Astrocyte (in vitro differentiated cells and primary cell): ENCODE measurements around the gene TEC. TPM values are rescaled to one million over a fixed set of nuclear protein-coding genes. Genes with fewer than 3 reads are reported as not detected.

Experiments used
- DNase-seq: peaks from one replicate; pipeline ENCODE4 v3.0.0-alpha.2; 2010; ENCODE audit warnings: low read depth
- FAIRE-seq: peaks from 2 replicates; lab custom pipeline; 2011; peaks lifted over from hg19 to GRCh38; lab: Jason Lieb, UNC
- H2AFZ ChIP-seq: 2 replicates; pipeline ENCODE4 v1.6.0; 2012; ENCODE audit warnings: low read depth, low read length, inconsistent platforms
- H3K27ac ChIP-seq: 2 replicates; pipeline ENCODE4 v1.5.1; 2011; ENCODE audit warnings: low read depth, low read length, inconsistent platforms
- H3K27me3 ChIP-seq: 2 replicates; pipeline ENCODE4 v1.6.0; 2011; ENCODE audit warnings: low read length, inconsistent platforms; ENCODE audit not compliant: insufficient read depth
- H3K36me3 ChIP-seq: 2 replicates; pipeline ENCODE4 v1.5.1; 2011; ENCODE audit warnings: low read length, inconsistent platforms; ENCODE audit not compliant: insufficient read depth
- H3K4me1 ChIP-seq: 2 replicates; pipeline ENCODE4 v1.5.1; 2011; ENCODE audit warnings: low read length, inconsistent platforms; ENCODE audit not compliant: insufficient read depth
- H3K4me2 ChIP-seq: 2 replicates; pipeline ENCODE4 v1.6.0; 2012; ENCODE audit warnings: low read length, inconsistent platforms
- H3K4me3 ChIP-seq: 2 replicates; pipeline ENCODE4 v1.5.1; 2011; ENCODE audit warnings: low read depth, mild to moderate bottlenecking, low read length, inconsistent platforms; ENCODE audit not compliant: insufficient read depth
- H3K79me2 ChIP-seq: 2 replicates; pipeline ENCODE4 v1.6.0; 2012; ENCODE audit warnings: mild to moderate bottlenecking, low read length, inconsistent platforms; ENCODE audit not compliant: insufficient read depth
- H3K9ac ChIP-seq: 2 replicates; pipeline ENCODE4 v1.6.0; 2012; ENCODE audit warnings: mild to moderate bottlenecking, low read length, inconsistent platforms
- H3K9me3 ChIP-seq: 2 replicates; pipeline ENCODE4 v1.5.1; 2012; ENCODE audit warnings: low read depth, mild to moderate bottlenecking, low read length, inconsistent platforms; ENCODE audit not compliant: insufficient read depth
- H4K20me1 ChIP-seq: 2 replicates; pipeline ENCODE4 v1.6.0; 2012; ENCODE audit warnings: low read length, inconsistent platforms; ENCODE audit not compliant: insufficient read depth
- H3K27ac Mint-ChIP-seq: one replicate; pipeline ENCODE4 v1.8.0; 2021; ENCODE audit warnings: mild to moderate bottlenecking, mixed read lengths; ENCODE audit not compliant: unreplicated experiment
- H3K27me3 Mint-ChIP-seq: one replicate; pipeline ENCODE4 v1.8.0; 2021; ENCODE audit warnings: low read depth, mixed read lengths; ENCODE audit not compliant: unreplicated experiment
- H3K36me3 Mint-ChIP-seq: one replicate; pipeline ENCODE4 v1.8.0; 2021; ENCODE audit warnings: low read depth, mixed read lengths; ENCODE audit not compliant: unreplicated experiment
- H3K4me1 Mint-ChIP-seq: one replicate; pipeline ENCODE4 v1.8.0; 2021; ENCODE audit warnings: low read depth, mixed read lengths; ENCODE audit not compliant: unreplicated experiment
- H3K4me3 Mint-ChIP-seq: one replicate; pipeline ENCODE4 v1.8.0; 2021; ENCODE audit warnings: mild to moderate bottlenecking, moderate library complexity, mixed read lengths; ENCODE audit not compliant: unreplicated experiment
- H3K9me3 Mint-ChIP-seq: one replicate; pipeline ENCODE4 v1.8.0; 2021; ENCODE audit warnings: mild to moderate bottlenecking, mixed read lengths; ENCODE audit not compliant: unreplicated experiment
- CTCF ChIP-seq: IDR thresholded peaks from 2 replicates; pipeline ENCODE4 v1.5.1; 2011; ENCODE audit warnings: low read depth, mild to moderate bottlenecking, inconsistent platforms, low read length, moderate library complexity; ENCODE audit not compliant: insufficient read depth
- EZH2 ChIP-seq: IDR thresholded peaks from 2 replicates; pipeline ENCODE4 v1.6.1; 2012; ENCODE audit warnings: mild to moderate bottlenecking, low read length, inconsistent platforms; ENCODE audit not compliant: insufficient read depth
- total RNA-seq: library from RNA; stranded (reverse); gene quantifications from 2 replicates; pipeline ENCODE4 v1.2.1, GENCODE V29; 2021

Gene TEC
- total RNA-seq, 1 donor from 2014 or later, result 0.61 TPM

GRCh38 chr4:48190839-48191238, 78.8 kb downstream of the TEC start:
- H3K9me3 Mint-ChIP-seq, result no peaks in the 10 kb centered on the region
- Histone ChIP-seq H3K27ac (no peak overlapping the region), H2AFZ (no peak overlapping the region), H3K4me3 (no peak overlapping the region), H3K9me3 (no peaks in the 10 kb centered on the region), H3K4me1 (peaks cover 3% of the 10 kb centered on the region), H3K27me3 (peaks cover 2% of the 10 kb centered on the region), H3K36me3 (no peaks in the 10 kb centered on the region), H3K4me2 (no peak overlapping the region), H3K9ac (no peak overlapping the region), H4K20me1 (no peaks in the 10 kb centered on the region), H3K79me2 (no peaks in the 10 kb centered on the region)
- no peak overlapping the region for H3K27ac Mint-ChIP-seq
- no peak for TF ChIP-seq CTCF
- no peak for TF ChIP-seq EZH2
- H3K4me1 Mint-ChIP-seq, result no peaks in the 10 kb centered on the region
- H3K4me3 Mint-ChIP-seq, result no peak overlapping the region
- DNase-seq (no peak), FAIRE-seq (no peak)
- H3K36me3 Mint-ChIP-seq, result no peaks in the 10 kb centered on the region
- H3K27me3 Mint-ChIP-seq, result no peaks in the 10 kb centered on the region

- Mint-ChIP-seq H3K4me3 (no peak overlapping the region), H3K36me3 (no peaks in the 10 kb centered on the region), H3K27ac (no peak overlapping the region), H3K4me1 (no peaks in the 10 kb centered on the region), H3K27me3 (no peaks in the 10 kb centered on the region), H3K9me3 (no peaks in the 10 kb centered on the region)
- TF ChIP-seq CTCF, result no peak
- TF ChIP-seq EZH2, result no peak
- DNase-seq (no peak), FAIRE-seq (no peak)
- Histone ChIP-seq H3K9ac (no peak overlapping the region), H3K4me2 (no peak overlapping the region), H4K20me1 (no peaks in the 10 kb centered on the region), H3K27me3 (peaks cover 2% of the 10 kb centered on the region), H3K4me1 (no peaks in the 10 kb centered on the region), H2AFZ (no peak overlapping the region), H3K79me2 (no peaks in the 10 kb centered on the region), H3K36me3 (no peaks in the 10 kb centered on the region), H3K4me3 (no peak overlapping the region), H3K9me3 (no peaks in the 10 kb centered on the region), H3K27ac (no peak overlapping the region)
Measured at GRCh38 chr4:48189731-48190130, 79.9 kb downstream of the TEC start.

- Mint-ChIP-seq H3K27me3 (no peaks in the 10 kb centered on the region), H3K4me3 (no peak overlapping the region), H3K36me3 (no peaks in the 10 kb centered on the region), H3K4me1 (no peaks in the 10 kb centered on the region), H3K9me3 (no peaks in the 10 kb centered on the region), H3K27ac (no peak overlapping the region)
- no peak overlapping the region for H3K4me2 ChIP-seq
- no peaks in the 10 kb centered on the region for H4K20me1 ChIP-seq
- FAIRE-seq, result no peak
- H3K4me3 ChIP-seq, result no peak overlapping the region
- no peaks in the 10 kb centered on the region for H3K79me2 ChIP-seq
- H3K4me1 ChIP-seq, result no peaks in the 10 kb centered on the region
- no peak for DNase-seq
- no peak overlapping the region for H2AFZ ChIP-seq
- TF ChIP-seq EZH2, result no peak
- no peak for TF ChIP-seq CTCF
- no peak overlapping the region for H3K27ac ChIP-seq
- no peaks in the 10 kb centered on the region for H3K9me3 ChIP-seq
- H3K9ac ChIP-seq, result no peak overlapping the region
- no peaks in the 10 kb centered on the region for H3K36me3 ChIP-seq
- peaks cover 2% of the 10 kb centered on the region for H3K27me3 ChIP-seq
Measured at GRCh38 chr4:48188390-48188789, 81.2 kb downstream of the TEC start.
